GM12892 (cell line): ENCODE measurements around the gene GPR180. TPM values are rescaled to one million over a fixed set of nuclear protein-coding genes. Genes with fewer than 3 reads are reported as not detected.

Source experiments
- DNase-seq: peaks from one replicate; pipeline ENCODE4 v3.0.0; 2011; ENCODE audit not compliant: insufficient read length
- FAIRE-seq: peaks from 2 replicates; lab custom pipeline; 2011; peaks lifted over from hg19 to GRCh38; lab: Jason Lieb, UNC
- POLR2A ChIP-seq: IDR thresholded peaks from 2 replicates; pipeline ENCODE4 v1.6.1; 2011; ENCODE audit warnings: low read depth, low read length, control low read depth
- POLR2AphosphoS5 ChIP-seq: IDR thresholded peaks from 2 replicates; pipeline ENCODE4 v1.6.1; 2011; ENCODE audit warnings: low read depth, low read length, control low read depth
- TAF1 ChIP-seq: IDR thresholded peaks from 2 replicates; pipeline ENCODE4 v1.6.1; 2011; ENCODE audit warnings: low read depth, mild to moderate bottlenecking, control low read depth, low read length, borderline replicate concordance
- polyA plus RNA-seq: library from polyadenylated mRNA; unstranded; fragments of >200 nt; gene quantifications from one replicate; pipeline ENCODE4 v1.2.1, GENCODE V29; 2012; ENCODE audit warnings: missing spikeins, inconsistent platforms; ENCODE audit not compliant: missing spikeins

The GPR180 gene
- polyA plus RNA-seq, result 5.5 TPM

- FAIRE-seq, result peak; percentile 97
Measured at GRCh38 chr13:94601446-94602431, at the start of gene GPR180. Gene GPR180, plus strand, starts transcription at chr13:94601857. Its CDS starts 71 bp downstream, at chr13:94601928.

GRCh38 chr13:94552095-94552494, 49.6 kb upstream of the GPR180 start:
- no peak for TF ChIP-seq TAF1
- no peak for TF ChIP-seq POLR2A
- no peak for TF ChIP-seq POLR2AphosphoS5
- no peak for FAIRE-seq

More at GRCh38 chr13:94601446-94602431, at the start of gene GPR180:
- peak; percentile 87 for DNase-seq
- TF ChIP-seq TAF1 (no peak; the same call in 1 of the 2 replicates), POLR2A (peak; percentile 79; the same call in 1 of the 2 replicates), POLR2AphosphoS5 (0 out of 2 replicates have a peak, but pooled peaks have one; percentile 53)

GRCh38 chr13:94553766-94554165, 47.9 kb upstream of the GPR180 start:
- no peak for FAIRE-seq
- TF ChIP-seq TAF1 (no peak), POLR2A (no peak), POLR2AphosphoS5 (no peak)
- DNase-seq, result no peak

More at GRCh38 chr13:94552095-94552494, 49.6 kb upstream of the GPR180 start:
- DNase-seq, result no peak

- TF ChIP-seq TAF1 (no peak), POLR2AphosphoS5 (no peak), POLR2A (no peak)
- FAIRE-seq, result no peak
- DNase-seq, result no peak
Measured at GRCh38 chr13:94556041-94556440, 45.6 kb upstream of the GPR180 start.

- FAIRE-seq (no peak), DNase-seq (no peak)
- TF ChIP-seq POLR2A, result no peak
- TF ChIP-seq POLR2AphosphoS5, result no peak
- no peak for TF ChIP-seq TAF1
Measured at GRCh38 chr13:94556621-94557020, 45.0 kb upstream of the GPR180 start.

- DNase-seq (no peak), FAIRE-seq (no peak)
- TF ChIP-seq POLR2AphosphoS5 (no peak), TAF1 (no peak), POLR2A (no peak)
Measured at GRCh38 chr13:94557684-94558235, 43.9 kb upstream of the GPR180 start.

GRCh38 chr13:94558716-94559115, 42.9 kb upstream of the GPR180 start:
- DNase-seq (no peak), FAIRE-seq (no peak)
- no peak for TF ChIP-seq POLR2A
- TF ChIP-seq POLR2AphosphoS5, result no peak
- TF ChIP-seq TAF1, result no peak

GRCh38 chr13:94559222-94559795, 42.3 kb upstream of the GPR180 start:
- TF ChIP-seq POLR2A (no peak), POLR2AphosphoS5 (no peak), TAF1 (no peak)
- FAIRE-seq (no peak), DNase-seq (no peak)

- TF ChIP-seq POLR2A, result no peak
- TF ChIP-seq TAF1, result no peak
- no peak for TF ChIP-seq POLR2AphosphoS5
- no peak for DNase-seq
- no peak for FAIRE-seq
Measured at GRCh38 chr13:94560116-94560515, 41.5 kb upstream of the GPR180 start.

GRCh38 chr13:94561126-94561525, 40.5 kb upstream of the GPR180 start:
- FAIRE-seq (no peak), DNase-seq (no peak)
- no peak for TF ChIP-seq POLR2AphosphoS5

- no peak for FAIRE-seq
- TF ChIP-seq TAF1 (no peak), POLR2AphosphoS5 (no peak), POLR2A (no peak)
- no peak for DNase-seq
Measured at GRCh38 chr13:94567581-94567980, 34.1 kb upstream of the GPR180 start.

GRCh38 chr13:94568443-94568842, 33.2 kb upstream of the GPR180 start:
- TF ChIP-seq TAF1 (no peak), POLR2AphosphoS5 (no peak), POLR2A (no peak)
- FAIRE-seq, result no peak
- no peak for DNase-seq
